HCT116 (cell line): ENCODE measurements around the gene DYDC2. TPM values are rescaled to one million over a fixed set of nuclear protein-coding genes. Genes with fewer than 3 reads are reported as not detected.

ENCODE experiments used
- ATAC-seq: fragments of 200-7000 bp; cut with Tn5 transposase; 2 replicates; pipeline ENCODE4 v1.9.1; 2020; ENCODE audit warnings: mild to moderate bottlenecking, moderate library complexity
- BruUV-seq: library from RNA; stranded (reverse); fragments of 400-500 nt; replicated peaks from 2 replicates; lab custom pipeline; 2021; lab: Mats Ljungman, UMichigan
- CTCF ChIA-PET: fragments of 300-600 bp; sonication (Branson Sonifier 250); formaldehyde crosslinking; loops from one replicate; lab custom pipeline; 2021; ENCODE audit warnings: antibody characterized with exemption; lab: Charles Lee
- POLR2A ChIA-PET: fragments of 300-600, 350-600 bp; sonication (Branson Sonifier 250); formaldehyde crosslinking; loops from one replicate; lab custom pipeline; 2021; ENCODE audit warnings: antibody characterized with exemption; lab: Charles Lee
- RAD21 ChIA-PET, 2 experiments: fragments of 300-600 bp; sonication (Branson Sonifier 250); formaldehyde crosslinking; loops; one replicate each; lab custom pipeline; 2023; ENCODE audit warnings: low total read pairs in 2 of 2; ENCODE audit not compliant: uncharacterized antibody in 2 of 2, unreplicated experiment in 2 of 2, low non-redundant PET in 1 of 2; lab: Charles Lee
- DNase-seq: peaks from one replicate; pipeline ENCODE4 v3.0.0-alpha.2; 2010; ENCODE audit warnings: low read depth, low spot score
- H2AFZ ChIP-seq: fragments of 200-600 bp; shearing (Covaris generic), sonication (generic); 2 replicates; pipeline ENCODE4 v1.6.1; 2017; ENCODE audit warnings: low read depth, mixed run types, mixed read lengths, antibody characterized with exemption, low read length; ENCODE audit not compliant: poor library complexity, severe bottlenecking
- H3K27ac ChIP-seq: 2 replicates; pipeline ENCODE4 v1.5.1; 2012; ENCODE audit warnings: low read depth, low read length
- H3K27me3 ChIP-seq: fragments of 200-600 bp; sonication (generic); 2 replicates; pipeline ENCODE4 v1.6.1; 2016; ENCODE audit warnings: mixed run types, low read length, mixed read lengths; ENCODE audit not compliant: insufficient read depth
- H3K36me3 ChIP-seq, 2 experiments: fragments of 200-500 bp in 1 of 2; fragments of 200-600 bp in 1 of 2; sonication (Bioruptor generic) in 1 of 2; sonication (generic) in 1 of 2; 2 replicates each; pipeline versions ENCODE4 v1.5.1 to v1.6.1; 2014 to 2016; ENCODE audit warnings: low read length in 2 of 2, inconsistent platforms in 1 of 2, mixed read lengths in 1 of 2, mixed run types in 1 of 2; ENCODE audit not compliant: insufficient read depth in 2 of 2, control insufficient read depth in 1 of 2
- H3K4me1 ChIP-seq, 2 experiments: fragments of 200-600 bp in 1 of 2; sonication (generic) in 1 of 2; 2 replicates each; pipeline versions ENCODE4 v1.5.1 to v1.6.1; 2012 to 2017; ENCODE audit warnings: low read length in 2 of 2, inconsistent platforms in 1 of 2, mild to moderate bottlenecking in 1 of 2, mixed read lengths in 1 of 2, mixed run types in 1 of 2, moderate library complexity in 1 of 2; ENCODE audit not compliant: insufficient read depth in 2 of 2, control insufficient read depth in 1 of 2
- H3K4me2 ChIP-seq: fragments of 200-600 bp; sonication (generic); 2 replicates; pipeline ENCODE4 v1.6.1; 2017; ENCODE audit warnings: mixed run types, low read length, mixed read lengths
- H3K4me3 ChIP-seq, 2 experiments: fragments of 200-600 bp in 1 of 2; sonication (generic) in 1 of 2; replicated peaks in 1 of 2; 2 replicates each; pipeline ENCODE4 v1.5.1; 2011 to 2016; ENCODE audit warnings: low read length in 2 of 2, control low read depth in 1 of 2, low read depth in 1 of 2, mild to moderate bottlenecking in 1 of 2, mixed read lengths in 1 of 2, mixed run types in 1 of 2
- H3K79me2 ChIP-seq: fragments of 200-600 bp; sonication (generic); 2 replicates; pipeline ENCODE4 v1.6.1; 2017; ENCODE audit warnings: mild to moderate bottlenecking, mixed run types, low read length, moderate library complexity, mixed read lengths; ENCODE audit not compliant: insufficient read depth
- H3K9ac ChIP-seq: fragments of 200-600 bp; sonication (generic); 2 replicates; pipeline ENCODE4 v1.6.1; 2016; ENCODE audit warnings: low read length, mixed read lengths
- H3K9me2 ChIP-seq: fragments of 200-600 bp; sonication (generic), shearing (Covaris generic); 2 replicates; pipeline ENCODE4 v1.6.1; 2017; ENCODE audit warnings: mixed run types, mild to moderate bottlenecking, moderate library complexity; ENCODE audit not compliant: insufficient read depth
- H3K9me3 ChIP-seq, 2 experiments: fragments of 200-500 bp in 1 of 2; fragments of 200-600 bp in 1 of 2; sonication (Bioruptor generic) in 1 of 2; sonication (generic) in 1 of 2; 2 replicates each; pipeline ENCODE4 v1.6.1; 2014 to 2017; ENCODE audit warnings: low read length in 2 of 2, mixed read lengths in 2 of 2, inconsistent platforms in 1 of 2, low read depth in 1 of 2, mild to moderate bottlenecking in 1 of 2, mixed run types in 1 of 2, moderate library complexity in 1 of 2; ENCODE audit not compliant: control insufficient read depth in 1 of 2, insufficient read depth in 1 of 2
- H4K20me1 ChIP-seq: fragments of 200-600 bp; sonication (generic), shearing (Covaris generic); 2 replicates; pipeline ENCODE4 v1.6.1; 2017; ENCODE audit warnings: mixed run types, mild to moderate bottlenecking, moderate library complexity; ENCODE audit not compliant: insufficient read depth
- CBX3 ChIP-seq: IDR thresholded peaks from 2 replicates; pipeline ENCODE4 v1.6.1; 2012; ENCODE audit warnings: low read depth
- CEBPB ChIP-seq: IDR thresholded peaks from 2 replicates; pipeline ENCODE4 v1.6.1; 2012; ENCODE audit warnings: low read depth
- EGR1 ChIP-seq: IDR thresholded peaks from 2 replicates; pipeline ENCODE4 v1.6.1; 2012; ENCODE audit warnings: low read depth
- ELF1 ChIP-seq: IDR thresholded peaks from 2 replicates; pipeline ENCODE4 v1.6.1; 2012; ENCODE audit warnings: low read depth, borderline replicate concordance
- EZH2 ChIP-seq: fragments of 200-600 bp; sonication (generic); IDR thresholded peaks from 2 replicates; pipeline ENCODE4 v1.6.1; 2017; ENCODE audit warnings: antibody characterized with exemption, mixed run types
- JUND ChIP-seq: IDR thresholded peaks from 2 replicates; pipeline ENCODE4 v1.6.1; 2012
- YY1 ChIP-seq: IDR thresholded peaks from 2 replicates; pipeline ENCODE4 v1.6.1; 2011; ENCODE audit warnings: low read length, low read depth, moderate library complexity, mild to moderate bottlenecking; ENCODE audit not compliant: insufficient replicate concordance; ENCODE audit errors: extremely low read depth
- ZFX ChIP-seq: fragments of 450-650 bp; IDR thresholded peaks from 2 replicates; pipeline ENCODE4 v1.6.1; 2017
- intact Hi-C: fragments of 100-400 bp; cut with micrococcal nuclease; formaldehyde crosslinking; loops from 2 replicates; pipeline ENCODE4 v1.10.0; 2022
- total RNA-seq: library from RNA; stranded (reverse); gene quantifications from one replicate; pipeline ENCODE4 v1.2.1, GENCODE V29; 2021; ENCODE audit not compliant: unreplicated experiment
- TF ChIP-seq, protein P1 (sequence below): IDR thresholded peaks from 2 replicates; pipeline ENCODE4 v1.6.1; 2011; ENCODE audit warnings: mild to moderate bottlenecking, low read length, moderate library complexity; ENCODE audit not compliant: insufficient replicate concordance; ENCODE audit errors: extremely low read depth

The DYDC2 gene
- total RNA-seq, 1 experiment from 2014 or later: not detected

DNA sequence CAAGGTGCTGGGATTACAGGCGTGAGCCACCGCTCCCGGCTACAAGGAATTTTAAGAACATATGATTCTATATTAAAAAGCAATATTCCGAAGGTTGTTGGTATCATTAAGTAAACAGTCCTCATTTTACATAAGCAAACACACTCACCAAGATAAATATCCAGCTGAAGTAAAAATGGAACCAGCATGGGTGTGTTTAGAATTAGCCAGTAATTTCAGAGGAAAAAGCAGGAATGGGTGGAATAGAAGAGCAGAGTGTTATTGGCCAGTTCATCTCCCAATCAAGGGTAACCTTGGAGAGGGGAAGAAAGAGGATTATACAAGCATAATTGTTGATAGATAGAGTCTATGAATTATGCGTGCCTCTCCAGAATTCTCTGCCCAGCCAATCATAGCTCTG lies 35.4 kb upstream of the DYDC2 start (continued):
- TF ChIP-seq CEBPB: no peak
- TF ChIP-seq, protein P1, sequence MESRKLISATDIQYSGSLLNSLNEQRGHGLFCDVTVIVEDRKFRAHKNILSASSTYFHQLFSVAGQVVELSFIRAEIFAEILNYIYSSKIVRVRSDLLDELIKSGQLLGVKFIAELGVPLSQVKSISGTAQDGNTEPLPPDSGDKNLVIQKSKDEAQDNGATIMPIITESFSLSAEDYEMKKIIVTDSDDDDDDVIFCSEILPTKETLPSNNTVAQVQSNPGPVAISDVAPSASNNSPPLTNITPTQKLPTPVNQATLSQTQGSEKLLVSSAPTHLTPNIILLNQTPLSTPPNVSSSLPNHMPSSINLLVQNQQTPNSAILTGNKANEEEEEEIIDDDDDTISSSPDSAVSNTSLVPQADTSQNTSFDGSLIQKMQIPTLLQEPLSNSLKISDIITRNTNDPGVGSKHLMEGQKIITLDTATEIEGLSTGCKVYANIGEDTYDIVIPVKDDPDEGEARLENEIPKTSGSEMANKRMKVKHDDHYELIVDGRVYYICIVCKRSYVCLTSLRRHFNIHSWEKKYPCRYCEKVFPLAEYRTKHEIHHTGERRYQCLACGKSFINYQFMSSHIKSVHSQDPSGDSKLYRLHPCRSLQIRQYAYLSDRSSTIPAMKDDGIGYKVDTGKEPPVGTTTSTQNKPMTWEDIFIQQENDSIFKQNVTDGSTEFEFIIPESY: no peak
- no peak for TF ChIP-seq YY1
- TF ChIP-seq EZH2: no peak
- TF ChIP-seq ZFX: no peak
- no peak for TF ChIP-seq CBX3

DNA sequence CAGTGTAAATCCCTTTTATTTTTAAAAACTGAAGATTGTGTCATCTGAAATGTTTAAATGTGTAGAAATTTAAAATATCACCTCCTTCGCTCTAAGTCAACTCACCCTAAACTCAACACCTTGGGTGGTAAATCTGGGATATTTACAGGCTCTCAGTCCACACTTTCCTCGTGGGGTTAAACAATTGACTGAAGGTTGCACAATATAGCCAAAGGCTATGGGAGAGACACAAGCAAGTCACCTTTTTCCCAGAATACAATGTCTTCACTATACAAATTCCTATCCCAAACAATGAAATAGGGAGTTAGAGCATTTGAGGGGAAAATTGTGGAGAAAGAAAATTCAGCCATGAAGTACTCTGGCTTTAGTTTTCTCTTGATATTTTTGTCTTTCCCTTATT lies 34.4 kb upstream of the DYDC2 start:
- no peak overlapping the region for H3K4me2 ChIP-seq
- ATAC-seq: no peak
- POLR2A ChIA-PET: no interaction called here
- CTCF ChIA-PET: no interaction called here
- no peaks in the 10 kb centered on the region for H4K20me1 ChIP-seq
- H3K9me3 ChIP-seq: no peaks in the 10 kb centered on the region
- TF ChIP-seq ELF1: no peak
- TF ChIP-seq CBX3: no peak
- TF ChIP-seq EGR1: no peak
- no peak for TF ChIP-seq JUND
- no peak overlapping the region for H3K4me3 ChIP-seq
- peaks cover 3% of the 10 kb centered on the region; the same call in 1 of the 2 replicates for H3K9me2 ChIP-seq
- H3K27me3 ChIP-seq: no peaks in the 10 kb centered on the region
- peaks cover 0 to 10% of the 10 kb centered on the region in 2 experiments; a peak in 3 of 4 replicates for H3K4me1 ChIP-seq
- no peak overlapping the region for H2AFZ ChIP-seq
- no peak overlapping the region for H3K27ac ChIP-seq
- intact Hi-C loops: no loop called here
- H3K79me2 ChIP-seq: no peaks in the 10 kb centered on the region
- no peak for DNase-seq
- no TSS peak for BruUV-seq
- H3K36me3 ChIP-seq: no peaks in the 10 kb centered on the region
- RAD21 ChIA-PET: no interaction called here
- no peak overlapping the region for H3K9ac ChIP-seq
